BLaER1 treated with 17β-estradiol and CSF1 and Interleukin-3, amounts not matched to agents 10 nM and 100 nM (cell line): Measurements from ENCODE around the gene PAQR9.

Source experiments
- H3K27ac ChIP-seq, 11 experiments: shearing (Covaris generic); formaldehyde crosslinking; 2 replicates each; pipeline ENCODE4 v1.8.1; 2022
- H3K27me3 ChIP-seq, 11 experiments: shearing (Covaris generic); formaldehyde crosslinking; 2 replicates each; pipeline ENCODE4 v1.8.1; 2022
- H3K36me3 ChIP-seq, 11 experiments: shearing (Covaris generic); formaldehyde crosslinking; 2 replicates each; pipeline ENCODE4 v1.8.1; 2022
- H3K4me1 ChIP-seq, 10 experiments: shearing (Covaris generic); formaldehyde crosslinking; 2 replicates each; pipeline ENCODE4 v1.8.1; 2022
- H3K4me2 ChIP-seq, 11 experiments: shearing (Covaris generic); formaldehyde crosslinking; 2 replicates each; pipeline ENCODE4 v1.8.1; 2022
- H3K4me3 ChIP-seq, 10 experiments: shearing (Covaris generic); formaldehyde crosslinking; 2 replicates each; pipeline ENCODE4 v1.8.1; 2022
- H3K9ac ChIP-seq, 11 experiments: shearing (Covaris generic); formaldehyde crosslinking; 2 replicates each; pipeline ENCODE4 v1.8.1; 2022
- H3K9me3 ChIP-seq, 11 experiments: shearing (Covaris generic); formaldehyde crosslinking; replicated peaks in 1 of 11; 2 replicates each; pipeline ENCODE4 v1.8.1; 2022
- H4K20me1 ChIP-seq, 11 experiments: shearing (Covaris generic); formaldehyde crosslinking; 2 replicates each; pipeline ENCODE4 v1.8.1; 2022
- Cebpa-rat ChIP-seq, 11 experiments: shearing (Covaris generic); IDR thresholded peaks; 2 replicates each; pipeline ENCODE4 v1.8.1; 2022

PAQR9 gene

GRCh38 chr3:142947799-142948575 is 15.5 kb downstream of the PAQR9 start:
- H3K4me3 ChIP-seq = no peak overlapping the region
- H3K27me3 ChIP-seq = no peaks in the 10 kb centered on the region
- no peak for TF ChIP-seq Cebpa-rat (IDR thresholded peaks at IDR 0.05)
- no peaks in the 10 kb centered on the region for H4K20me1 ChIP-seq
- no peak overlapping the region for H3K27ac ChIP-seq
- H3K4me1 ChIP-seq = peaks cover 0 to 10% (median 0%) of the 10 kb centered on the region in 10 experiments; a peak in 2 of 20 replicates
- H3K4me2 ChIP-seq = no peak overlapping the region
- no peaks in the 10 kb centered on the region for H3K36me3 ChIP-seq
- no peak overlapping the region for H3K9ac ChIP-seq
- peaks cover 0 to 13% (median 8%) of the 10 kb centered on the region in 11 experiments; a peak in 12 of 22 replicates for H3K9me3 ChIP-seq

DNA sequence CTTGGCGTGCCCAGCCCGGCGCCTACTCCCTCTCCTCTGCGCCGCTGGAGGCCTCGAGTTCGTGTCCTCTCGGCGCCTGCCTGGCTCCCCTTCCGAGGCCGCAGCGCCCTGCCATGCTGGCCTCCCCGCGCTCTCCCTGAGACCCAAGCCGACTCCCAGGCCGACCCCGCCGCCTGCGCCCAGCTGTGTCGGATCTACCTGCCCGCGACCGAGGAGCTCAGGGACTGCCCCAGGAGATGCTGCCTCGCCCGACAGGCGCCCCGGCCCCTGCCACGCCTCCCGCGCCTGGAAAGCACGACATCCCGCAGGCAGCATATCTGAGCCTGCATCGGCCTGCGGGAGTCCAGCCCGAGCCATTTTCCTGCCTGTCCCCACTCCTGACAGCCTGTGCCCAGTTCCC is 16.1 kb downstream of the PAQR9 start:
- H3K4me1 ChIP-seq = peaks cover 0 to 10% (median 0%) of the 10 kb centered on the region in 10 experiments; a peak in 2 of 20 replicates
- TF ChIP-seq Cebpa-rat (IDR thresholded peaks at IDR 0.05) = no peak
- H3K27ac ChIP-seq = no peak overlapping the region
- no peaks in the 10 kb centered on the region for H4K20me1 ChIP-seq
- no peak overlapping the region for H3K9ac ChIP-seq
- H3K4me2 ChIP-seq = no peak overlapping the region
- H3K9me3 ChIP-seq = peaks cover 0 to 13% (median 8%) of the 10 kb centered on the region in 11 experiments; a peak in 12 of 22 replicates
- no peaks in the 10 kb centered on the region for H3K27me3 ChIP-seq
- H3K4me3 ChIP-seq = no peak overlapping the region
- H3K36me3 ChIP-seq = no peaks in the 10 kb centered on the region

GRCh38 chr3:142946861-142947260 is 16.6 kb downstream of the PAQR9 start:
- Histone ChIP-seq H4K20me1 (no peaks in the 10 kb centered on the region), H3K4me3 (no peak overlapping the region), H3K9me3 (peaks cover 0 to 13% (median 8%) of the 10 kb centered on the region in 11 experiments; a peak in 12 of 22 replicates), H3K27ac (no peak overlapping the region), H3K9ac (no peak overlapping the region), H3K4me2 (no peak overlapping the region), H3K27me3 (no peaks in the 10 kb centered on the region), H3K36me3 (no peaks in the 10 kb centered on the region), H3K4me1 (peaks cover 0 to 10% (median 0%) of the 10 kb centered on the region in 10 experiments; a peak in 2 of 20 replicates)
- TF ChIP-seq Cebpa-rat (IDR thresholded peaks at IDR 0.05) = no peak

DNA sequence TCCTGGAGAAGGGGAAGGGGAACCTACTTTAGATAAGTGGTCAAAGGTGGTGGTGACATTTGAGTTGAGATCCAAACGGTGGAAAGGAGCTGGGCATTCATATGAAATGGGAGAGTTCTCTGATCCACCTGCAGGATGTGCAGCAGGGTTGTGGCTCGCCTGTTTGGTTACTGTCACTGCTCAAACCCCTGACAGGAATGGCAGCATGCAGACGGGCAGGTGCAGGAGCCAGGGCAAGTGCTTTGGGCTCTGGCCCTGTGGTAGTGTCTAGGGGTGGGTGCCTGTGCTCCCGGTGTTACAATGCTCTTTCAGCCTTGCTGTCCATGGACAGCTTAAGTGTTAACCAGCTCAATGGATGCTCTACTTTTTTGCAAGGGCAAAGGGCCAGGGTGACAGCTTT is 18.5 kb downstream of the PAQR9 start:
- no peaks in the 10 kb centered on the region for H4K20me1 ChIP-seq
- H3K27me3 ChIP-seq = no peaks in the 10 kb centered on the region
- H3K9ac ChIP-seq = no peak overlapping the region
- no peak for TF ChIP-seq Cebpa-rat (IDR thresholded peaks at IDR 0.05)
- peaks cover 0 to 10% (median 0%) of the 10 kb centered on the region in 10 experiments; a peak in 2 of 20 replicates for H3K4me1 ChIP-seq
- no peak overlapping the region for H3K4me3 ChIP-seq
- H3K36me3 ChIP-seq = no peaks in the 10 kb centered on the region
- peaks cover 0 to 13% (median 8%) of the 10 kb centered on the region in 11 experiments; a peak in 12 of 22 replicates for H3K9me3 ChIP-seq
- H3K27ac ChIP-seq = no peak overlapping the region
- 0 out of 22 replicates have a peak overlapping the region, but pooled peaks of 1 of the 11 experiments have one; percentile 14 for H3K4me2 ChIP-seq

DNA sequence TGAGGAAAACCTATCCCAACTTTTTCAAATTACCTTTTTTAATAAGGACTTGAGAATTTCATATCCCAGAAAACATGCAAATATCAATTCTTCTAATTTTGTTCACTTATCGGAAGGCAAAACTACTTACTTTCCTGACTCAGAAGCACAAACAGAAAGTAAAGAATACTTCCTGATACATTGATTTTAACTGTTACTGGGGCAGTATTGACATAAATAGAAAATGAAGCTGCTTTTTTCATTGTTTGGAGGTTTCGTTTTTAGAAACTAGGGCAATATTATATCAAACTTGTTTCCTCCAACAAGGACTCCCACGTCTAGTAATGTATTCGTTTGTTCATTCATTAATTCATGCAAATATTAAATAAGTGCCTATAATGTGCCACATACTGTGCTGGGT is 19.1 kb downstream of the PAQR9 start:
- Histone ChIP-seq H3K4me3 (no peak overlapping the region), H3K4me2 (peak overlapping the region in 3 of 11 experiments; percentile 5 to 14 (median 6); a peak in 2 of 22 replicates), H3K27ac (no peak overlapping the region)

GRCh38 chr3:142943870-142944269 is 19.6 kb downstream of the PAQR9 start:
- peaks cover 0 to 10% (median 0%) of the 10 kb centered on the region in 10 experiments; a peak in 2 of 20 replicates for H3K4me1 ChIP-seq
- H4K20me1 ChIP-seq = no peaks in the 10 kb centered on the region
- peaks cover 0 to 13% (median 8%) of the 10 kb centered on the region in 11 experiments; a peak in 12 of 22 replicates for H3K9me3 ChIP-seq
- H3K36me3 ChIP-seq = no peaks in the 10 kb centered on the region
- no peak overlapping the region for H3K9ac ChIP-seq
- H3K4me3 ChIP-seq = no peak overlapping the region
- no peak for TF ChIP-seq Cebpa-rat (IDR thresholded peaks at IDR 0.05)
- H3K27me3 ChIP-seq = no peaks in the 10 kb centered on the region
- H3K27ac ChIP-seq = no peak overlapping the region
- H3K4me2 ChIP-seq = peak overlapping the region in 1 of 11 experiments; percentile 14; a peak in 1 of 22 replicates

More for the DNA sequence above, 19.1 kb downstream of the PAQR9 start:
- H3K27me3 ChIP-seq = no peaks in the 10 kb centered on the region
- H4K20me1 ChIP-seq = no peaks in the 10 kb centered on the region
- H3K9ac ChIP-seq = no peak overlapping the region
- H3K36me3 ChIP-seq = no peaks in the 10 kb centered on the region
- peaks cover 0 to 13% (median 8%) of the 10 kb centered on the region in 11 experiments; a peak in 12 of 22 replicates for H3K9me3 ChIP-seq
- H3K4me1 ChIP-seq = peaks cover 0 to 10% (median 0%) of the 10 kb centered on the region in 10 experiments; a peak in 2 of 20 replicates
- no peak for TF ChIP-seq Cebpa-rat (IDR thresholded peaks at IDR 0.05)

DNA sequence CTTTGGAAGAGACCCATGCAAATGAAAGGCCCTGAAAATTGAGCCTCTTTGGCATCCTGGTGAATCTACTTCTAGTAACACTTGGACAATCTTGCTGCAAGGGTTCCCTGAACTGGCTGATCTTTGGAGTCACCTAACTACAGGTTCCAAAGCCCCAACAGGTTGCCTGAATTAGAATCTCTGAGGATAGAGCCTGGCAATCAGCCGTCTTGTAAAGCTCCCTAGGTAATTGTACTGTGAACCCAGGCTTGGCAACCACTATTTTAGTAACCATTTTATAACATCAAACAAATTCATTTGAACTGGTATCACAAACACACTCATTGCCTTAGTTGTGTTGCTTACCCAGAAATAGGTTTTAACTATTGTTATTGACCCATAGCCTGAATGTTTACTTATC is 20.1 kb downstream of the PAQR9 start:
- no peak for TF ChIP-seq Cebpa-rat (IDR thresholded peaks at IDR 0.05)
- no peak overlapping the region for H3K4me2 ChIP-seq
- H3K36me3 ChIP-seq = no peaks in the 10 kb centered on the region
- no peak overlapping the region for H3K9ac ChIP-seq
- H3K27ac ChIP-seq = no peak overlapping the region
- H4K20me1 ChIP-seq = no peaks in the 10 kb centered on the region
- H3K4me1 ChIP-seq = peaks cover 0 to 10% (median 0%) of the 10 kb centered on the region in 10 experiments; a peak in 2 of 20 replicates
- H3K9me3 ChIP-seq = peaks cover 0 to 13% (median 8%) of the 10 kb centered on the region in 11 experiments; a peak in 12 of 22 replicates
- H3K4me3 ChIP-seq = no peak overlapping the region
- H3K27me3 ChIP-seq = no peaks in the 10 kb centered on the region

- peaks cover 0 to 10% (median 0%) of the 10 kb centered on the region in 10 experiments; a peak in 2 of 20 replicates for H3K4me1 ChIP-seq
- no peak overlapping the region for H3K4me3 ChIP-seq
- no peaks in the 10 kb centered on the region for H3K27me3 ChIP-seq
- H3K27ac ChIP-seq = no peak overlapping the region
- H3K9me3 ChIP-seq = no peaks in the 10 kb centered on the region
- no peaks in the 10 kb centered on the region for H3K36me3 ChIP-seq
- H3K9ac ChIP-seq = no peak overlapping the region
- no peak overlapping the region for H3K4me2 ChIP-seq
- no peaks in the 10 kb centered on the region for H4K20me1 ChIP-seq
- no peak for TF ChIP-seq Cebpa-rat (IDR thresholded peaks at IDR 0.05)
Measured at GRCh38 chr3:142941373-142942123, 21.9 kb downstream of the PAQR9 start.

DNA sequence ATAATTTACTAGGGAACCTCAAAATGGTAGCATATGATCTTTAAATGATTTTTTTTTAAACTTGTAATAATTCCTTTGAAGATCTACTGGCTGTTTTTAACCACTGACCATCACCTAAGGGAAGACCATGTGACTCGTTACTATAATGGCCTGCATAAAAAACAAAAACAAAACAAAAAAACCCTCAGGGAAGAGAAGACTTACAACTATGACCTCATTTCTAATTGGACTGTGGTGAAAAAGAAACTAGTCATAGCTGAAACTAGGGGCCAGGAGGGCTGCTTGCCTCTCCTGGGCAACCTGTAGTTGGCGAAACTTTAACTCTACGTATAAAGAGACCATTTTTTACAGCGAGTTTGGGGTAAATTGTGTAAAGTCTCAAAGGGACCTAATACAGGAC is 23.0 kb downstream of the PAQR9 start:
- Histone ChIP-seq H3K4me2 (no peak overlapping the region), H3K4me1 (peaks cover 0 to 10% (median 0%) of the 10 kb centered on the region in 10 experiments; a peak in 2 of 20 replicates), H3K36me3 (no peaks in the 10 kb centered on the region), H3K4me3 (no peak overlapping the region), H3K9ac (no peak overlapping the region), H3K27ac (no peak overlapping the region), H4K20me1 (no peaks in the 10 kb centered on the region), H3K27me3 (no peaks in the 10 kb centered on the region), H3K9me3 (no peaks in the 10 kb centered on the region)
- TF ChIP-seq Cebpa-rat (IDR thresholded peaks at IDR 0.05) = no peak
